Ishikawa (cell line): ENCODE results near the gene MRPL41.
A peak's percentile ranks its signal among the peaks of the same experiment; 100 is the strongest.

ENCODE experiments used
- CEBPB ChIP-seq: IDR thresholded peaks from 2 replicates; pipeline ENCODE4 v1.6.1; 2012
- CREB1 ChIP-seq: IDR thresholded peaks from 2 replicates; pipeline ENCODE4 v1.6.1; 2012; ENCODE audit warnings: low read depth
- EGR1 ChIP-seq: IDR thresholded peaks from 2 replicates; pipeline ENCODE4 v1.6.1; 2012
- EP300 ChIP-seq: IDR thresholded peaks from 2 replicates; pipeline ENCODE4 v1.6.1; 2012; ENCODE audit warnings: borderline replicate concordance
- FOXM1 ChIP-seq: IDR thresholded peaks from 2 replicates; pipeline ENCODE4 v1.6.1; 2012; ENCODE audit warnings: low read depth, borderline replicate concordance
- NFIC ChIP-seq: IDR thresholded peaks from 2 replicates; pipeline ENCODE4 v1.6.1; 2012
- RAD21 ChIP-seq: IDR thresholded peaks from 2 replicates; pipeline ENCODE4 v1.6.1; 2012; ENCODE audit warnings: low read depth
- REST ChIP-seq: IDR thresholded peaks from 2 replicates; pipeline ENCODE4 v1.6.1; 2012; ENCODE audit warnings: low read depth, mild to moderate bottlenecking
- TAF1 ChIP-seq: IDR thresholded peaks from 2 replicates; pipeline ENCODE4 v1.6.1; 2012; ENCODE audit warnings: low read depth, mild to moderate bottlenecking
- TCF12 ChIP-seq: IDR thresholded peaks from 2 replicates; pipeline ENCODE4 v1.6.1; 2012; ENCODE audit warnings: low read depth
- TEAD4 ChIP-seq: IDR thresholded peaks from 2 replicates; pipeline ENCODE4 v1.6.1; 2012
- USF1 ChIP-seq: IDR thresholded peaks from 2 replicates; pipeline ENCODE4 v1.6.1; 2012
- YY1 ChIP-seq: IDR thresholded peaks from 2 replicates; pipeline ENCODE4 v1.6.1; 2012; ENCODE audit warnings: low read depth
- ZBTB7A ChIP-seq: IDR thresholded peaks from 2 replicates; pipeline ENCODE4 v1.6.1; 2012; ENCODE audit warnings: low read depth
- TF ChIP-seq, protein P1 (sequence below): IDR thresholded peaks from 2 replicates; pipeline ENCODE4 v1.6.1; 2012

MRPL41 gene

DNA sequence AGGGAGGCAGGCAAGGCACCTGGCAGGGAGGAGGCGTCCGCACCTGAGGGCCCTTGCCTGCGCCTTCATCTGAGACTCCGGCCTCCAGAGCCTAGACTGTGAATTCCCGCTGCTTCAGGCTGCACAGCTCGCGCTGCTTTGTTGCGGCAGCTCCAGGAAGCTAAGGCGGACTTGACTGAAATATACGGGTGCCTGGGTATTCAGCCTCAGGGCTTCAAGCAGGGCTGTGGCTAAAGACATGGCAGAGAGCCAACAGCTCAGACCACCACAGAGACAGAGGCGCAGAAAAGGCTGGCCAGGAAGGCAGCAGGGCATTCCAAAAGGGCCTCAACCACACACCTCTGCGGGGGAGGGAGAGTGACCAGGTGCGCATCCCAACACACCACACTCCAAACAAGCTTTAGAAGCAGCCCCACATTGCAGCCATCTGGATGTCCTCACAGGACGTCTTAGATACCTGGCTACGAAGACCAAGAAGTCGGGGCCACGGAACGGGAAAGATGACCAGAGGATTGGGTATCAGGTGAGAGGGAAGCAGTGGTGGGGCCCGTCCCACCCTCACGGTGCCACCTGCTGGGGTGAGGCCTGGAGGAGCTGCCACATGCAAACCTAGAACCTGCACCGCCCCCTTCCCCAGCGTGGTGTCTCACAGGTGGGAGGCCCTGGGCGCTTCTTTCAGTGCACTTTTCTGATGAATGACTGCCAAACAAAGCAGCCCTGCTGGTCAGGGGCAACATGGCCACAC, 28.7 kb downstream of the MRPL41 start:
- TF ChIP-seq ZBTB7A (no peak), NFIC (peak; percentile 34; the same call in 1 of the 2 replicates), TEAD4 (no peak)

GRCh38 chr9:137580954-137581322, 29.3 kb downstream of the MRPL41 start:
- TF ChIP-seq YY1 (no peak), FOXM1 (no peak), EP300 (no peak), EGR1 (no peak), TAF1 (no peak), CEBPB (no peak), TCF12 (no peak), CREB1 (no peak), NFIC (no peak), RAD21 (no peak), REST (no peak), USF1 (no peak), TEAD4 (no peak), ZBTB7A (no peak)
- TF ChIP-seq, protein P1, sequence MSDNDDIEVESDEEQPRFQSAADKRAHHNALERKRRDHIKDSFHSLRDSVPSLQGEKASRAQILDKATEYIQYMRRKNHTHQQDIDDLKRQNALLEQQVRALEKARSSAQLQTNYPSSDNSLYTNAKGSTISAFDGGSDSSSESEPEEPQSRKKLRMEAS: no peak

GRCh38 chr9:137581361-137582285, 29.9 kb downstream of the MRPL41 start:
- TF ChIP-seq FOXM1: no peak
- TF ChIP-seq CEBPB: no peak
- TF ChIP-seq TEAD4: no peak
- no peak for TF ChIP-seq REST
- TF ChIP-seq CREB1: no peak
- no peak for TF ChIP-seq TAF1
- TF ChIP-seq USF1: no peak

GRCh38 chr9:137582286-137582860, 30.7 kb downstream of the MRPL41 start:
- TF ChIP-seq TEAD4 (no peak), CREB1 (no peak), REST (no peak), YY1 (no peak), CEBPB (no peak), FOXM1 (no peak), RAD21 (peak; percentile 56)
